ENCODE data around the gene ATP2A3. TPM values are rescaled to one million over a fixed set of nuclear protein-coding genes. Genes with fewer than 3 reads are reported as not detected.

ATP2A3 gene
- polyA plus RNA-seq, 2 donors: 5.8 to 7.8 TPM

DNA sequence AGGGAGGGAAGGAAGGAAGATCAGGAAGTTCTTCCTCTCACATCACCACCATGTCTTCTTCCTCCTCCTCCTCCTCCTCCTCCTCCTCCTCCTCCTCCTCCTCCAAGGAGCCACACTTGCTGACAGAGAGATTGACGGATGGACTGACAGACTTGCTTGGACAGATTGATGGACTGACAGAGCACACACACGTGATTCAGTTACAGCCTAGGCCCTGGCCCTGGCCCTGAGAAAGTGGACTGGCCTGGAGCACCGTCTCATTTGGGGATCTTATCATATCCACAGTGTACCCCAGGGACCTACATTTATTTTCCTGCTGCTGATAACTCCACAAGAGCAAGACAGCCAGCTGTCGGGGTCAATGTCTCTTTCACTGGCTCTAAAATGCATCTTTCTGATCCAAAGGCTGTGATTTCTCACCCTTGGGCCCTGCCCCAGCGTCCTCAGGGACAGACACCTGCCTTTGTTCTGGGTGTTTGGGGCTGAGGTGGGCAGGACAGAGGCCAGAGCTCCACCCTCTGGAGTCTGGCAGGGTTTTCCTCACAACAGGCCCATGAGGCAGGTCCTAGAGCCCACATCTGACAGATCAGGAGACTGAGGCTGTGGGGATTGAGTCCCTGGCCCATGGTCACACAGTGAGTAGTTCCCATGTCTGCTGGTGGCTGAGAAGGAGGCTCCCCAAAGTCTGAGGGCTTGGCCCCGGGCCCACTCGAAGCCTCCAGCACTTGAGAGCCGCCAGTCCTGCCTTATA is 45.7 kb downstream of the ATP2A3 start:
- peaks cover 0 to 8% of the 10 kb centered on the region in 2 donors for H3K4me1 ChIP-seq (ENCODE audit: control insufficient read depth in 2 of 2, insufficient read depth in 2 of 2, low read length in 1 of 2)
- peak overlapping the region; percentile 14 to 62 for H3K27ac ChIP-seq (ENCODE audit: low read depth in 2 of 2, low read length in 1 of 2)
- H3K27me3 ChIP-seq (ENCODE audit: control insufficient read depth in 1 of 2, insufficient read depth in 2 of 2, low read length in 2 of 2): no peaks in the 10 kb centered on the region
- no peak overlapping the region for H3K4me3 ChIP-seq (ENCODE audit: low read depth in 1 of 2, low read length in 2 of 2)
- H3K9me3 ChIP-seq (ENCODE audit: control insufficient read depth in 2 of 2, insufficient read depth in 1 of 2, low read depth in 1 of 2, low read length in 1 of 2): no peaks in the 10 kb centered on the region
- 57 to 67% methylated on average over 8 of the region's 8 CpGs for WGBS, 2 donors
- H3K36me3 ChIP-seq (ENCODE audit: control insufficient read depth in 2 of 2, insufficient read depth in 2 of 2, low read length in 1 of 2): no peaks in the 10 kb centered on the region

- WGBS, 2 donors: 21 to 25% methylated on average over 11 of the region's 11 CpGs
- Histone ChIP-seq H3K27me3 (ENCODE audit: control insufficient read depth in 1 of 2, insufficient read depth in 2 of 2, low read length in 2 of 2) (no peaks in the 10 kb centered on the region), H3K36me3 (ENCODE audit: control insufficient read depth in 2 of 2, insufficient read depth in 2 of 2, low read length in 1 of 2) (no peaks in the 10 kb centered on the region), H3K27ac (ENCODE audit: low read depth in 2 of 2, low read length in 1 of 2) (peak overlapping the region; percentile 51 to 72), H3K4me1 (ENCODE audit: control insufficient read depth in 2 of 2, insufficient read depth in 2 of 2, low read length in 1 of 2) (peaks cover 0 to 8% of the 10 kb centered on the region in 2 donors), H3K9me3 (ENCODE audit: control insufficient read depth in 2 of 2, insufficient read depth in 1 of 2, low read depth in 1 of 2, low read length in 1 of 2) (no peaks in the 10 kb centered on the region), H3K4me3 (ENCODE audit: low read depth in 1 of 2, low read length in 2 of 2) (no peak overlapping the region)
Observed at GRCh38 chr17:3917391-3917931, 46.8 kb downstream of the ATP2A3 start.

DNA sequence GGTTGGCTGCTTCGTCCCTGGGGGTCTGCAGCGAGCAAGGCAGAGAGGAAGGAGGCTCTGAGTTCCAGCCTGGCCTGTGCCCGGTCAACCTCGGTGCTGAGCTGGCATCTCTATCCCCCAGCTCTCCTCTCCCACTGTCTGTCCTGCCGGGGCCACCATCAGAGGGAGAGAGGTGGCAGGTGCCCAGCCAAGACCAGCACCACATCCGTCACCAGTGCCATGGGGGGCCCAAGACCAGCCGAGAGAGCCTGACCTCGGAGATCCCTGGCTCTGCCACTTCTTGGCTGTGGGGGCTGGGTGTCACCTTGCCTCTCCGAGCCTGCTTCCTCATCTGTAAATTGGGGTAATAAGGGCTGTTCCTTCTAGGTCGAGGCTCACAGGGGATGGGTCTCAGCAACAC is 47.4 kb downstream of the ATP2A3 start:
- H3K4me3 ChIP-seq (ENCODE audit: low read depth in 1 of 2, low read length in 2 of 2): no peak overlapping the region
- peaks cover 0 to 8% of the 10 kb centered on the region in 2 donors for H3K4me1 ChIP-seq (ENCODE audit: control insufficient read depth in 2 of 2, insufficient read depth in 2 of 2, low read length in 1 of 2)
- no peaks in the 10 kb centered on the region for H3K27me3 ChIP-seq (ENCODE audit: control insufficient read depth in 1 of 2, insufficient read depth in 2 of 2, low read length in 2 of 2)
- H3K36me3 ChIP-seq (ENCODE audit: control insufficient read depth in 2 of 2, insufficient read depth in 2 of 2, low read length in 1 of 2): no peaks in the 10 kb centered on the region
- 68 to 69% methylated on average over 10 of the region's 10 CpGs for WGBS, 2 donors
- H3K27ac ChIP-seq (ENCODE audit: low read depth in 2 of 2, low read length in 1 of 2): peak overlapping the region; percentile 4 to 72
- no peaks in the 10 kb centered on the region for H3K9me3 ChIP-seq (ENCODE audit: control insufficient read depth in 2 of 2, insufficient read depth in 1 of 2, low read depth in 1 of 2, low read length in 1 of 2)

DNA sequence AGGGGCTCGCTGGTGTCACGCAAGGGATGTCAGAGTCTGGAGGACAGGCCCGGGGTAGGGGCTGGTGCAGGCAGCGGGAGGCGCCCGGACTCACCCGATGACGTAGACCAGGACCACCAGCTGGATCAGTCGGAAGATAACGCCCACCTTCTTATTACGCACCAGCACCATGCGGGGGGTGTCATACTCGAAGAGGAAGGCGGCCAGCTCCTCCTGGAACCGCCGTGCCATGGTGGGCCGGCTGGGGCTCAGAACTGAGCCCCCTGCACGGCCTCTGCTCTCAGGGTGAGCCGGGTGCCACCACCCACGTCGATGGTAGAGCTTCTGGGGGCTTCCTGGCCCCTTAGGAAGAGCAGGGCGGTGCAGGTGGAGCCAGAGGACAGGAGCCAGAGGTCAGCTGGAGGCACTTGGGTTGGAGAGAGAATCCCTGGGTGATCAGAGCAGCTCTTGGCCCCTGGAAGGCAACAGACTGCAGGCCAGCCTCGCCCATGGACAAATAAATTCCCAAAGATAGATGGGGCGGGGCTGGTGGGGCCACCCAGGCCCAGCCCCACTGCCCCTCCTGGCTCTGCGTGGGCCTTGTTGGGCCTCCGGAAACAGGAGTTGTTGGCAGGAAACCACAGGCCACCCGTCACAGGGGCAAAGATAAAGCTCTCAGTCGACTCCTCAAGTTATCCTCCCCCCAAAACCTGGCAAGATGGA is 48.1 kb downstream of the ATP2A3 start, which contains the start of gene P2RX1:
TSS of gene P2RX1 (minus strand) at position 471 of the 702 bp plus-strand sequence. CDS start at position 231, 240 bp downstream.
- no peaks in the 10 kb centered on the region for H3K9me3 ChIP-seq (ENCODE audit: control insufficient read depth in 2 of 2, insufficient read depth in 1 of 2, low read depth in 1 of 2, low read length in 1 of 2)
- H3K4me1 ChIP-seq (ENCODE audit: control insufficient read depth in 2 of 2, insufficient read depth in 2 of 2, low read length in 1 of 2): peaks cover 0 to 8% of the 10 kb centered on the region in 2 donors
- 72 to 74% methylated on average over 28 of the region's 28 CpGs for WGBS, 2 donors
- H3K27ac ChIP-seq (ENCODE audit: low read depth in 2 of 2, low read length in 1 of 2): peak within 1 kb of the TSS; percentile 46 to 72
- H3K27me3 ChIP-seq (ENCODE audit: control insufficient read depth in 1 of 2, insufficient read depth in 2 of 2, low read length in 2 of 2): no peaks in the 10 kb centered on the region
- peak within 1 kb of the TSS in 1 of 2 donors; percentile 28 for H3K4me3 ChIP-seq (ENCODE audit: low read depth in 1 of 2, low read length in 2 of 2)
- no peaks in the 10 kb centered on the region for H3K36me3 ChIP-seq (ENCODE audit: control insufficient read depth in 2 of 2, insufficient read depth in 2 of 2, low read length in 1 of 2)

- no peaks in the 10 kb centered on the region for H3K9me3 ChIP-seq (ENCODE audit: control insufficient read depth in 2 of 2, insufficient read depth in 1 of 2, low read depth in 1 of 2, low read length in 1 of 2)
- 68 to 74% methylated on average over 13 of the region's 13 CpGs for WGBS, 2 donors
- H3K4me1 ChIP-seq (ENCODE audit: control insufficient read depth in 2 of 2, insufficient read depth in 2 of 2, low read length in 1 of 2): peaks cover 0 to 8% of the 10 kb centered on the region in 2 donors
- no peaks in the 10 kb centered on the region for H3K27me3 ChIP-seq (ENCODE audit: control insufficient read depth in 1 of 2, insufficient read depth in 2 of 2, low read length in 2 of 2)
- no peaks in the 10 kb centered on the region for H3K36me3 ChIP-seq (ENCODE audit: control insufficient read depth in 2 of 2, insufficient read depth in 2 of 2, low read length in 1 of 2)
- H3K27ac ChIP-seq (ENCODE audit: low read depth in 2 of 2, low read length in 1 of 2): peak overlapping the region; percentile 30 to 46
- peak overlapping the region in 1 of 2 donors; percentile 28 for H3K4me3 ChIP-seq (ENCODE audit: low read depth in 1 of 2, low read length in 2 of 2)
Observed at GRCh38 chr17:3915581-3915994, 48.6 kb downstream of the ATP2A3 start.

DNA sequence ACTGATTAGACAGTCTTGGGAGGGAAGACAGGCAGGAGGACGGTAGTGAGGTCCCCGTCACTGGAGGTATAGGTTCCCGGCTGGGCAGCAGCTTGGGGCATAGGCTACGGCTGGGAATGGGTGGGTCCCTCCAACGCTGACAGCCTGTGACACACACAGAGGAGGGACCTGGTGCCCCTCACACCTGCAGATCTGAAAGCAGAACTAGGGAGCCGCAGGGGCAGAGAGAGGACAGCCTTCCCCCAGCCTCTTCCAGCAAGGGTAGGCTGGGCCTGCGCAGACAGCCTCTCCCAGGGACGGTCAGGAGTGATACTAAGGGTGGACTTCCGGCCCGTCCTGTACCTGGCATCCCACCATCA is 49.9 kb downstream of the ATP2A3 start:
- no peaks in the 10 kb centered on the region for H3K27me3 ChIP-seq (ENCODE audit: control insufficient read depth in 1 of 2, insufficient read depth in 2 of 2, low read length in 2 of 2)
- no peaks in the 10 kb centered on the region for H3K36me3 ChIP-seq (ENCODE audit: control insufficient read depth in 2 of 2, insufficient read depth in 2 of 2, low read length in 1 of 2)
- no peak overlapping the region for H3K4me3 ChIP-seq (ENCODE audit: low read depth in 1 of 2, low read length in 2 of 2)
- peaks cover 0 to 8% of the 10 kb centered on the region in 2 donors for H3K4me1 ChIP-seq (ENCODE audit: control insufficient read depth in 2 of 2, insufficient read depth in 2 of 2, low read length in 1 of 2)
- no peaks in the 10 kb centered on the region for H3K9me3 ChIP-seq (ENCODE audit: control insufficient read depth in 2 of 2, insufficient read depth in 1 of 2, low read depth in 1 of 2, low read length in 1 of 2)
- H3K27ac ChIP-seq (ENCODE audit: low read depth in 2 of 2, low read length in 1 of 2): peak overlapping the region in 1 of 2 donors; percentile 20
- WGBS, 2 donors: 81 to 83% methylated on average over 10 of the region's 10 CpGs

GRCh38 chr17:3913531-3914311 is 50.5 kb downstream of the ATP2A3 start:
- 25 to 27% methylated on average over 17 of the region's 17 CpGs for WGBS, 2 donors
- Histone ChIP-seq H3K27ac (ENCODE audit: low read depth in 2 of 2, low read length in 1 of 2) (peak overlapping the region in 1 of 2 donors; percentile 20), H3K4me3 (ENCODE audit: low read depth in 1 of 2, low read length in 2 of 2) (no peak overlapping the region), H3K36me3 (ENCODE audit: control insufficient read depth in 2 of 2, insufficient read depth in 2 of 2, low read length in 1 of 2) (no peaks in the 10 kb centered on the region), H3K4me1 (ENCODE audit: control insufficient read depth in 2 of 2, insufficient read depth in 2 of 2, low read length in 1 of 2) (peaks cover 0 to 8% of the 10 kb centered on the region in 2 donors), H3K9me3 (ENCODE audit: control insufficient read depth in 2 of 2, insufficient read depth in 1 of 2, low read depth in 1 of 2, low read length in 1 of 2) (no peaks in the 10 kb centered on the region), H3K27me3 (ENCODE audit: control insufficient read depth in 1 of 2, insufficient read depth in 2 of 2, low read length in 2 of 2) (no peaks in the 10 kb centered on the region)

GRCh38 chr17:3912827-3913226 is 51.4 kb downstream of the ATP2A3 start:
- H3K4me1 ChIP-seq (ENCODE audit: control insufficient read depth in 2 of 2, insufficient read depth in 2 of 2, low read length in 1 of 2): peaks cover 0 to 8% of the 10 kb centered on the region in 2 donors
- H3K9me3 ChIP-seq (ENCODE audit: control insufficient read depth in 2 of 2, insufficient read depth in 1 of 2, low read depth in 1 of 2, low read length in 1 of 2): no peaks in the 10 kb centered on the region
- WGBS, 2 donors: 90 to 99% methylated on average over 2 of the region's 2 CpGs
- H3K4me3 ChIP-seq (ENCODE audit: low read depth in 1 of 2, low read length in 2 of 2): no peak overlapping the region
- no peaks in the 10 kb centered on the region for H3K36me3 ChIP-seq (ENCODE audit: control insufficient read depth in 2 of 2, insufficient read depth in 2 of 2, low read length in 1 of 2)
- no peaks in the 10 kb centered on the region for H3K27me3 ChIP-seq (ENCODE audit: control insufficient read depth in 1 of 2, insufficient read depth in 2 of 2, low read length in 2 of 2)
- H3K27ac ChIP-seq (ENCODE audit: low read depth in 2 of 2, low read length in 1 of 2): no peak overlapping the region

Measured in esophagus (tissue), 2 donors.